ENCODE data around the gene LRIT3.

Gene LRIT3

DNA sequence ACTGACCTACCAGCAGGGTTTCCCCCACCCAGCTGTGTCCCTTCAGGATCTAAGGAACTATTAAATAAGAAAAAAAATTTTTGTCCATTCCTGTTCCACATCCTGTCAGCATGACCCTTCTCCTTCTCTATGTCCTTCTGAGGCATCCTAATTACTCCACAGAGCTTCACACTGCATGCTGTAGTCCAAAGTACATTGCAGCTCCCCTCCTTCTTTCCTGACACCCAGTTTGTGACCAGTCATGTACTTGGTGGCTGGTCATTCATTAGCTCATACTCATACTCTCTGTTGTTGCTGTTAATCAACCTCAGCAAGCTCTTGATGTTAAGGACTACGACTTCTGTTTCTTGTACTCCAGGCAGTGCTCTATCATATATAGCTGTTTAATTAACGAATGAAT lies 62.3 kb downstream of the LRIT3 start:
- no peak for DNase-seq

DNA sequence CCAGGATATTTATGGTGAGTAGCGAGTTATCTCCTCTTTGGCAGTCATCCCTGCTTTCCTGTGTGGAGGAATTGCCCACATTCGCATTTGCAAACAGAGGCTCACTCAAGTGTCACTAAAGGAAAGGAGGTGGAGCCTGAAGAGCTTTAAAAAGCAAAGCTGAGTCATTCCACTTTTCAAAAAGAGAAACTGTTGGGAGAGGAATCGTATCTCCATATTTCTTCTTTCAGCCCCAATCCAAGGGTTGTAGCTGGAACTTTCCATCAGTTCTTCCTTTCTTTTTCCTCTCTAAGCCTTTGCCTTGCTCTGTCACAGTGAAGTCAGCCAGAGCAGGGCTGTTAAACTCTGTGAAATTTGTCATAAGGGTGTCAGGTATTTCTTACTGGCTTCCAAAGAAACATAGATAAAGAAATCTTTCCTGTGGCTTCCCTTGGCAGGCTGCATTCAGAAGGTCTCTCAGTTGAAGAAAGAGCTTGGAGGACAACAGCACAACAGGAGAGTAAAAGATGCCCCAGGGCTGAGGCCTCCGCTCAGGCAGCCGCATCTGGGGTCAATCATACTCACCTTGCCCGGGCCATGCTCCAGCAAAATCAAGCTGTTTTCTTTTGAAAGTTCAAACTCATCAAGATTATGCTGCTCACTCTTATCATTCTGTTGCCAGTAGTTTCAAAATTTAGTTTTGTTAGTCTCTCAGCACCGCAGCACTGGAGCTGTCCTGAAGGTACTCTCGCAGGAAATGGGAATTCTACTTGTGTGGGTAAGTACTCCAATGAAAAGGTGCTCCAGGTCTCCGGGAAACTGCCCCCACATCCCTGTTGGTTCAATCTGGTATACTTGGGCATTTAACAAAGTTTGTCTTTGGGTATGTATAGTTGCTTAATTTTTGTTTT lies 65.0 kb downstream of the LRIT3 start, which contains the start of gene EGF:
Gene EGF, plus strand, starts transcription at position 178 of the 890 bp plus-strand sequence. Its CDS starts 453 bp downstream, at position 631.
- no peak for DNase-seq

GRCh38 chr4:109913596-109914241 lies 65.8 kb downstream of the LRIT3 start:
- no peak for DNase-seq

DNA sequence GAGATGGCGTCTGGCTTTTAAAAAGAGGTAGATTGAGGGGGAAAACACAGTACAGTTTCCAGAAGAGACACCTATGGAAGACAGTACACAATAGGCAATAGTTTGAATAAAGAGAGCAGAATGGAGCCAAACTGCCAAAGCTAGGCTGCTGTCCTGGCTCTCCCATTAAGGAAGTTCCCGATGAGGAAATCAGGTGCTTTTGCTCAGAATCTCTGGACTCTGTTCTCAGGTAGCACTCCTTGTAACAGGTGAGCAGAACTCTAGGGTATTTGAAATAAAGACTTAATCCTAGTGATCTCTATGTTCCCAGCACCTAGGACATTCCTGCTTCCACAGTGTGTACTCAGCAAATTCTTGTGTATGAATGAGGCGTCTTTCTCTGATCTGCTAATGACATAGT lies 66.4 kb downstream of the LRIT3 start:
- DNase-seq: no peak

DNA sequence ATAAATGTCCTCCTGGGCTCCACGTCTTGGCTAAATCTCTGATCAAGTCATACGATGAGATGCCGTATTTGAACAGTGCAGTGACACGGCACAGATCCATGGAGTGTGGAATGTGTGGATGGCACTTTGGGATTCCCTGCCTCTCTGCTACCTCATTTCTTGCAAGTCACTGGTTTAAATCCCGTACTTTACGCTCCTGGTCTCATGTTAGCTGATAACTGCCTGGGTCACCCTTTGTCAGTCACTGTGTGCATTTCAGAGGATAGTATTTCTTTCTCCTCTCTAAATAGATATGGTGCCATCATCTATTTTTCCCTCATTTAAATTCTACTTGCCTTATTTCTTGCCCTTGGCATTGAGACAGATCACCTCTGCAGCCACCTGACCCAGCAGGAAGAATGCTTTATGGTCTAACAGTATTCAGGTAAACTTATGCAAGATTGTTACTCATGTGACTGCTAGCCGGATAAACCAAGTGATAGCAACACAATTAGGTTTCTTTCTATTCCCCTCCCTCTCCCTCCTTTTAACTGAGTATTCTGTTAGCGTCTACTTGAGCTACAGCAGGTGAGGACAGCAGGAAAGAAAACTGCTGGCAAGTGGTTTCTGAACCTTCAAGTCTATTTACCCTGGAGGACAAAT lies 67.6 kb downstream of the LRIT3 start:
- no peak for DNase-seq

- no peak for DNase-seq
These were observed 68.1 kb downstream of the LRIT3 start for GRCh38 chr4:109916027-109916409.

GRCh38 chr4:109921384-109921808 lies 73.5 kb downstream of the LRIT3 start:
- DNase-seq: no peak

Measured in stimulated activated naive CD4-positive, alpha-beta T cell treated with Interleukin-2 at 50 U/mL for 16 hours (primary cell).